A549 (cell line): Measurements from ENCODE around the gene ATP13A4. TPM values are rescaled to one million over a fixed set of nuclear protein-coding genes. Genes with fewer than 3 reads are reported as not detected.

Experiments
- ATAC-seq, 2 experiments: fragments of 200-7000 bp in 1 of 2; fragments of >200 bp in 1 of 2; cut with Nextera tagmentation in 1 of 2; cut with Tn5 transposase in 1 of 2; 3 replicates each; pipeline versions ENCODE4 v1.8.0 to v1.9.1; 2018 to 2020; ENCODE audit warnings: mild to moderate bottlenecking in 1 of 2, moderate library complexity in 1 of 2
- CTCF ChIA-PET: fragments of 300-600 bp; sonication (Branson Sonifier 250); formaldehyde crosslinking; extraction: SDS; loops from one replicate; lab custom pipeline; 2021; ENCODE audit warnings: antibody characterized with exemption, inconsistent platforms; lab: Yijun Ruan, JAX
- POLR2A ChIA-PET: fragments of 350-600 bp; formaldehyde crosslinking; extraction: SDS; loops from one replicate; lab custom pipeline; 2021; ENCODE audit warnings: antibody characterized with exemption, inconsistent platforms; lab: Yijun Ruan, JAX
- DNase-seq, 2 experiments: peaks; one replicate each; pipeline versions ENCODE4 v3.0.0 to v3.0.0-alpha.2; 2011 to 2016; ENCODE audit warnings: low read depth in 1 of 2, low spot score in 1 of 2
- FAIRE-seq: peaks from 2 replicates; lab custom pipeline; 2011; peaks lifted over from hg19 to GRCh38; lab: Jason Lieb, UNC
- H3K27ac ChIP-seq, 2 experiments: fragments of >200 bp; sonication (Bioruptor Twin); formaldehyde crosslinking; 3 replicates each; pipeline ENCODE4 v1.5.1; 2016 to 2017
- H3K4me1 ChIP-seq: fragments of >200 bp; sonication (Bioruptor Twin); formaldehyde crosslinking; 3 replicates; pipeline ENCODE4 v1.6.1; 2016
- H3K4me2 ChIP-seq: fragments of >200 bp; sonication (Bioruptor Twin); formaldehyde crosslinking; 3 replicates; pipeline ENCODE4 v1.6.1; 2016
- H3K4me3 ChIP-seq: fragments of >200 bp; sonication (Bioruptor Twin); formaldehyde crosslinking; 3 replicates; pipeline ENCODE4 v1.5.1; 2016
- H3K9me3 ChIP-seq: fragments of >200 bp; sonication (Bioruptor Twin); formaldehyde crosslinking; 3 replicates; pipeline ENCODE4 v1.6.1; 2016
- CBX8 ChIP-seq: fragments of 200-600 bp; sonication (generic); IDR thresholded peaks from 2 replicates; pipeline ENCODE4 v1.6.1; 2016
- CHD2 ChIP-seq: fragments of 150-350 bp; IDR thresholded peaks from 2 replicates; pipeline ENCODE4 v1.6.1; 2014; ENCODE audit warnings: low read length; ENCODE audit not compliant: partially characterized antibody
- CHD4 ChIP-seq: fragments of 200-600 bp; sonication (generic); IDR thresholded peaks from 2 replicates; pipeline ENCODE4 v1.6.1; 2016; ENCODE audit warnings: antibody characterized with exemption, mild to moderate bottlenecking, borderline replicate concordance
- ESRRA ChIP-seq: fragments of 150-350 bp; IDR thresholded peaks from 2 replicates; pipeline ENCODE4 v1.6.1; 2014; ENCODE audit warnings: mild to moderate bottlenecking, low read length, borderline replicate concordance
- FOSL2 ChIP-seq, 2 experiments: fragments of 450-650 bp in 1 of 2; fragments of >200 bp in 1 of 2; sonication (Bioruptor Twin) in 1 of 2; formaldehyde crosslinking; IDR thresholded peaks; 2 replicates each; pipeline versions ENCODE4 v1.5.0 to v1.6.1; 2016 to 2020; ENCODE audit warnings: mild to moderate bottlenecking in 1 of 2, moderate library complexity in 1 of 2
- FOXS1 ChIP-seq: fragments of 250-450 bp; sonication (Bioruptor Pico); IDR thresholded peaks from 2 replicates; pipeline ENCODE4 v1.5.0; 2020; ENCODE audit warnings: mild to moderate bottlenecking, moderate library complexity
- HOXB13 ChIP-seq: fragments of 250-450 bp; sonication (Bioruptor Pico); IDR thresholded peaks from 2 replicates; pipeline ENCODE4 v1.5.0; 2020; ENCODE audit warnings: low read depth, mild to moderate bottlenecking, moderate library complexity
- JUNB ChIP-seq: fragments of >200 bp; sonication (Bioruptor Twin); formaldehyde crosslinking; IDR thresholded peaks from 2 replicates; pipeline ENCODE4 v1.6.1; 2016
- KDM1A ChIP-seq: fragments of 200-600 bp; sonication (generic); IDR thresholded peaks from 2 replicates; pipeline ENCODE4 v1.6.1; 2016; ENCODE audit warnings: low read depth, mild to moderate bottlenecking
- KDM5A ChIP-seq: fragments of 200-600 bp; sonication (generic); IDR thresholded peaks from 2 replicates; pipeline ENCODE4 v1.6.1; 2016; ENCODE audit warnings: antibody characterized with exemption, mild to moderate bottlenecking
- MAFK ChIP-seq: fragments of 450-650 bp; IDR thresholded peaks from 2 replicates; pipeline ENCODE4 v1.6.1; 2014; ENCODE audit not compliant: partially characterized antibody
- NFE2L2 ChIP-seq: fragments of 150-350 bp; conservative IDR thresholded peaks from 2 replicates; pipeline ENCODE4 v1.6.1; 2014; ENCODE audit warnings: low read length
- NPAS2 ChIP-seq: fragments of 250-450 bp; sonication (Bioruptor Pico); IDR thresholded peaks from 2 replicates; pipeline ENCODE4 v1.8.0; 2022; ENCODE audit warnings: mild to moderate bottlenecking, moderate library complexity, borderline replicate concordance
- NR3C1 ChIP-seq: fragments of >200 bp; sonication (Bioruptor Twin); formaldehyde crosslinking; IDR thresholded peaks from 3 replicates; pipeline ENCODE4 v1.6.1; 2017
- RCOR1 ChIP-seq: fragments of 150-350 bp; IDR thresholded peaks from 2 replicates; pipeline ENCODE4 v1.6.1; 2014; ENCODE audit warnings: antibody characterized with exemption, low read length, low read depth
- RFX5 ChIP-seq: fragments of 450-650 bp; IDR thresholded peaks from 2 replicates; pipeline ENCODE4 v1.7.1; 2014; ENCODE audit warnings: antibody characterized with exemption, mild to moderate bottlenecking, moderate library complexity
- TFCP2L1 ChIP-seq: fragments of 250-450 bp; sonication (Bioruptor Pico); IDR thresholded peaks from 2 replicates; pipeline ENCODE4 v1.5.0; 2021; ENCODE audit warnings: mild to moderate bottlenecking
- ZFP36 ChIP-seq: fragments of 450-650 bp; IDR thresholded peaks from 2 replicates; pipeline ENCODE4 v1.6.1; 2014; ENCODE audit warnings: borderline replicate concordance; ENCODE audit not compliant: partially characterized antibody
- ZNF302 ChIP-seq: fragments of 250-450 bp; sonication (Bioruptor Pico); IDR thresholded peaks from 2 replicates; pipeline ENCODE4 v1.9.0; 2021; ENCODE audit warnings: inconsistent platforms, mild to moderate bottlenecking, moderate library complexity
- WGBS: methylation state at CpG from one replicate; pipeline ENCODE4 v1.1.6; 2017; ENCODE audit errors: missing lambda C conversion rate; 5-methylcytosine and 5-hydroxymethylcytosine counted together
- polyA plus RNA-seq, 4 experiments: library from polyadenylated mRNA; depleted of rRNA in 3 of 4; stranded (reverse); fragments of >200 nt; fragmentation: RNase III in 1 of 4; extraction: RNeasy Plus Mini Kit Qiagen cat#74134 plus additional on column Dnase treatment in 1 of 4; gene quantifications; 2 replicates in 3 of 4; 3 replicates in 1 of 4; pipeline ENCODE4 v1.2.3, GENCODE V29; 2011 to 2017
- TF ChIP-seq, protein P1 (sequence below): IDR thresholded peaks from 2 replicates; pipeline ENCODE4 v1.6.1; 2012
- TF ChIP-seq, protein P2 (sequence below): fragments of >200 bp; sonication (Bioruptor Twin); formaldehyde crosslinking; IDR thresholded peaks from 3 replicates; pipeline ENCODE4 v1.6.1; 2016
- TF ChIP-seq, protein P3 (sequence below): fragments of 200-600 bp; sonication (generic); IDR thresholded peaks from 2 replicates; pipeline ENCODE4 v1.6.1; 2016; ENCODE audit warnings: antibody characterized with exemption, mild to moderate bottlenecking, moderate library complexity
- TF ChIP-seq, protein P4 (sequence below): IDR thresholded peaks from 2 replicates; pipeline ENCODE4 v1.6.1; 2012
- TF ChIP-seq, protein P5 (sequence below): fragments of 250-450 bp; sonication (Bioruptor Pico); IDR thresholded peaks from 2 replicates; pipeline ENCODE4 v1.5.0; 2021; ENCODE audit warnings: mild to moderate bottlenecking, moderate library complexity, borderline replicate concordance
- TF ChIP-seq, protein P6 (sequence below): fragments of 250-450 bp; sonication (Bioruptor Pico); IDR thresholded peaks from 2 replicates; pipeline ENCODE4 v1.5.0; 2020; ENCODE audit warnings: low read depth, mild to moderate bottlenecking, moderate library complexity
- TF ChIP-seq, protein P7 (sequence below): fragments of 150-350 bp; IDR thresholded peaks from 2 replicates; pipeline ENCODE4 v1.6.1; 2014; ENCODE audit warnings: low read depth, mild to moderate bottlenecking, low read length
- TF ChIP-seq, protein P8 (sequence below): fragments of 450-650 bp; IDR thresholded peaks from 2 replicates; pipeline ENCODE4 v1.6.1; 2014; ENCODE audit warnings: antibody characterized with exemption

Gene ATP13A4
- polyA plus RNA-seq, 2 of the 4 experiments (the other 2 are of a cell fraction) = 0.09 to 0.10 TPM

DNA sequence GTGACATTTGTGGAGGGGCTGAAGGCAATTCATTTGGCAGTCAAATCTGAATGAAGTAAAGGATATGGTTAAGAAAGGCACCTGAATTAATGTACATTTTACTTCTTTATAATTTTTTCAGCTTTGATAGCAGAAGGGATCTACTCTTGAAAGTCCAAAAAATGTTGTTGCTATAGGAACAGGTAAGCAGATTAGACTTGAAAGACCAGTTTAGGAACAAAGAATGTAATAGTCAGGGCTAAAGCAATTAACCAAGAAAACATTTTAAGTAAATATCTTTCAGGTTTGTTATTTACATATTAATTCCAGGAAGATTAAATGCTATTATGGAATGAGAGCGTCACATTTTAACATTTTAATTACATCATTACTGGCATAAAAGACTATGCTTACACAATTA lies 1.1 kb downstream of the ATP13A4 start:
- no peak overlapping the region for H3K4me3 ChIP-seq
- H3K9me3 ChIP-seq = no peaks in the 10 kb centered on the region
- no peaks in the 10 kb centered on the region for H3K4me1 ChIP-seq
- DNase-seq (no peak), ATAC-seq (no peak), FAIRE-seq (no peak)
- no peak overlapping the region for H3K4me2 ChIP-seq
- CTCF ChIA-PET = no interaction called here
- TF ChIP-seq, protein P1, sequence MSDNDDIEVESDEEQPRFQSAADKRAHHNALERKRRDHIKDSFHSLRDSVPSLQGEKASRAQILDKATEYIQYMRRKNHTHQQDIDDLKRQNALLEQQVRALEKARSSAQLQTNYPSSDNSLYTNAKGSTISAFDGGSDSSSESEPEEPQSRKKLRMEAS = no peak
- TF ChIP-seq, protein P2, sequence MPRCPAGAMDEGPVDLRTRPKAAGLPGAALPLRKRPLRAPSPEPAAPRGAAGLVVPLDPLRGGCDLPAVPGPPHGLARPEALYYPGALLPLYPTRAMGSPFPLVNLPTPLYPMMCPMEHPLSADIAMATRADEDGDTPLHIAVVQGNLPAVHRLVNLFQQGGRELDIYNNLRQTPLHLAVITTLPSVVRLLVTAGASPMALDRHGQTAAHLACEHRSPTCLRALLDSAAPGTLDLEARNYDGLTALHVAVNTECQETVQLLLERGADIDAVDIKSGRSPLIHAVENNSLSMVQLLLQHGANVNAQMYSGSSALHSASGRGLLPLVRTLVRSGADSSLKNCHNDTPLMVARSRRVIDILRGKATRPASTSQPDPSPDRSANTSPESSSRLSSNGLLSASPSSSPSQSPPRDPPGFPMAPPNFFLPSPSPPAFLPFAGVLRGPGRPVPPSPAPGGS = no peak
- TF ChIP-seq HOXB13 (CRISPR knock-in tag) = no peak
- TF ChIP-seq, protein P3, sequence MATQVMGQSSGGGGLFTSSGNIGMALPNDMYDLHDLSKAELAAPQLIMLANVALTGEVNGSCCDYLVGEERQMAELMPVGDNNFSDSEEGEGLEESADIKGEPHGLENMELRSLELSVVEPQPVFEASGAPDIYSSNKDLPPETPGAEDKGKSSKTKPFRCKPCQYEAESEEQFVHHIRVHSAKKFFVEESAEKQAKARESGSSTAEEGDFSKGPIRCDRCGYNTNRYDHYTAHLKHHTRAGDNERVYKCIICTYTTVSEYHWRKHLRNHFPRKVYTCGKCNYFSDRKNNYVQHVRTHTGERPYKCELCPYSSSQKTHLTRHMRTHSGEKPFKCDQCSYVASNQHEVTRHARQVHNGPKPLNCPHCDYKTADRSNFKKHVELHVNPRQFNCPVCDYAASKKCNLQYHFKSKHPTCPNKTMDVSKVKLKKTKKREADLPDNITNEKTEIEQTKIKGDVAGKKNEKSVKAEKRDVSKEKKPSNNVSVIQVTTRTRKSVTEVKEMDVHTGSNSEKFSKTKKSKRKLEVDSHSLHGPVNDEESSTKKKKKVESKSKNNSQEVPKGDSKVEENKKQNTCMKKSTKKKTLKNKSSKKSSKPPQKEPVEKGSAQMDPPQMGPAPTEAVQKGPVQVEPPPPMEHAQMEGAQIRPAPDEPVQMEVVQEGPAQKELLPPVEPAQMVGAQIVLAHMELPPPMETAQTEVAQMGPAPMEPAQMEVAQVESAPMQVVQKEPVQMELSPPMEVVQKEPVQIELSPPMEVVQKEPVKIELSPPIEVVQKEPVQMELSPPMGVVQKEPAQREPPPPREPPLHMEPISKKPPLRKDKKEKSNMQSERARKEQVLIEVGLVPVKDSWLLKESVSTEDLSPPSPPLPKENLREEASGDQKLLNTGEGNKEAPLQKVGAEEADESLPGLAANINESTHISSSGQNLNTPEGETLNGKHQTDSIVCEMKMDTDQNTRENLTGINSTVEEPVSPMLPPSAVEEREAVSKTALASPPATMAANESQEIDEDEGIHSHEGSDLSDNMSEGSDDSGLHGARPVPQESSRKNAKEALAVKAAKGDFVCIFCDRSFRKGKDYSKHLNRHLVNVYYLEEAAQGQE = no peak
- no peak for TF ChIP-seq ZFP36
- no peak for TF ChIP-seq RCOR1
- TF ChIP-seq FOXS1 (CRISPR knock-in tag) = no peak
- TF ChIP-seq FOSL2 (IDR thresholded peaks at IDR 0.05) = no peak
- no peak for TF ChIP-seq FOSL2 (CRISPR knock-in tag; IDR thresholded peaks at IDR 0.05)
- no peak for TF ChIP-seq TFCP2L1 (CRISPR knock-in tag)
- no peak for TF ChIP-seq KDM5A
- TF ChIP-seq JUNB = no peak
- TF ChIP-seq RFX5 = no peak
- TF ChIP-seq, protein P4, sequence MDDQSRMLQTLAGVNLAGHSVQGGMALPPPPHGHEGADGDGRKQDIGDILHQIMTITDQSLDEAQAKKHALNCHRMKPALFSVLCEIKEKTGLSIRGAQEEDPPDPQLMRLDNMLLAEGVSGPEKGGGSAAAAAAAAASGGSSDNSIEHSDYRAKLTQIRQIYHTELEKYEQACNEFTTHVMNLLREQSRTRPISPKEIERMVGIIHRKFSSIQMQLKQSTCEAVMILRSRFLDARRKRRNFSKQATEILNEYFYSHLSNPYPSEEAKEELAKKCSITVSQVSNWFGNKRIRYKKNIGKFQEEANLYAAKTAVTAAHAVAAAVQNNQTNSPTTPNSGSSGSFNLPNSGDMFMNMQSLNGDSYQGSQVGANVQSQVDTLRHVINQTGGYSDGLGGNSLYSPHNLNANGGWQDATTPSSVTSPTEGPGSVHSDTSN = no peak
- TF ChIP-seq CHD2 = no peak
- TF ChIP-seq MAFK = no peak
- no peak for TF ChIP-seq CBX8
- no peak for TF ChIP-seq ZNF302 (CRISPR knock-in tag)
- H3K27ac ChIP-seq = no peak overlapping the region
- 91% methylated on average over 1 of the region's 1 CpG for WGBS
- POLR2A ChIA-PET = no interaction called here

DNA sequence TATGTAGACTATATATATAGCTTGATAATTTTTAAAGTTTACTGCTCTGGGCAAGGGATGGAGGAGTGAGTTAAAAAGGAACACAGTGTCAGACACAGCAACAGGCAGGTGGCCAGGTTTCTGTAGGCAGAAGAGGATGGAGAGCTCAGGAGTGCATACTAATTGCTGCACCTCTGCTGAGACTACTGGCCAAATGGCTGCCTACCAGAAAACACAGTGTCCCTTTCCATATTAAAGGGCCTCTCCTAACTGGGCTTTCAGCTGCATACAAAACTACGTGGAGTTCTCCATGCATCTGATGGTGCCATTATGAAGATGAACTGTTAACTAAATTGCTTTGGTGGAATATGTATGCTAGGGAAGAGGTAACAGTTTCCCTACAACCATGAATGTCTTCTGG lies 1.8 kb downstream of the ATP13A4 start:
- H3K4me3 ChIP-seq = no peak overlapping the region
- no peaks in the 10 kb centered on the region for H3K9me3 ChIP-seq
- 23% methylated on average over 1 of the region's 1 CpG for WGBS
- H3K4me2 ChIP-seq = no peak overlapping the region
- TF ChIP-seq NR3C1 = no peak
- no peak for TF ChIP-seq NFE2L2
- TF ChIP-seq, protein P5, sequence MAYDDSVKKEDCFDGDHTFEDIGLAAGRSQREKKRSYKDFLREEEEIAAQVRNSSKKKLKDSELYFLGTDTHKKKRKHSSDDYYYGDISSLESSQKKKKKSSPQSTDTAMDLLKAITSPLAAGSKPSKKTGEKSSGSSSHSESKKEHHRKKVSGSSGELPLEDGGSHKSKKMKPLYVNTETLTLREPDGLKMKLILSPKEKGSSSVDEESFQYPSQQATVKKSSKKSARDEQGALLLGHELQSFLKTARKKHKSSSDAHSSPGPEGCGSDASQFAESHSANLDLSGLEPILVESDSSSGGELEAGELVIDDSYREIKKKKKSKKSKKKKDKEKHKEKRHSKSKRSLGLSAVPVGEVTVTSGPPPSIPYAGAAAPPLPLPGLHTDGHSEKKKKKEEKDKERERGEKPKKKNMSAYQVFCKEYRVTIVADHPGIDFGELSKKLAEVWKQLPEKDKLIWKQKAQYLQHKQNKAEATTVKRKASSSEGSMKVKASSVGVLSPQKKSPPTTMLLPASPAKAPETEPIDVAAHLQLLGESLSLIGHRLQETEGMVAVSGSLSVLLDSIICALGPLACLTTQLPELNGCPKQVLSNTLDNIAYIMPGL (CRISPR knock-in tag) = no peak
- TF ChIP-seq, protein P6, sequence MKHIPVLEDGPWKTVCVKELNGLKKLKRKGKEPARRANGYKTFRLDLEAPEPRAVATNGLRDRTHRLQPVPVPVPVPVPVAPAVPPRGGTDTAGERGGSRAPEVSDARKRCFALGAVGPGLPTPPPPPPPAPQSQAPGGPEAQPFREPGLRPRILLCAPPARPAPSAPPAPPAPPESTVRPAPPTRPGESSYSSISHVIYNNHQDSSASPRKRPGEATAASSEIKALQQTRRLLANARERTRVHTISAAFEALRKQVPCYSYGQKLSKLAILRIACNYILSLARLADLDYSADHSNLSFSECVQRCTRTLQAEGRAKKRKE (CRISPR knock-in tag) = no peak
- TF ChIP-seq NPAS2 = no peak
- no peak for TF ChIP-seq ESRRA
- TF ChIP-seq KDM1A = no peak
- TF ChIP-seq HOXB13 (CRISPR knock-in tag) = no peak
- TF ChIP-seq FOSL2 (IDR thresholded peaks at IDR 0.05) = no peak
- TF ChIP-seq FOSL2 (CRISPR knock-in tag; IDR thresholded peaks at IDR 0.05) = no peak
- TF ChIP-seq, protein P7, sequence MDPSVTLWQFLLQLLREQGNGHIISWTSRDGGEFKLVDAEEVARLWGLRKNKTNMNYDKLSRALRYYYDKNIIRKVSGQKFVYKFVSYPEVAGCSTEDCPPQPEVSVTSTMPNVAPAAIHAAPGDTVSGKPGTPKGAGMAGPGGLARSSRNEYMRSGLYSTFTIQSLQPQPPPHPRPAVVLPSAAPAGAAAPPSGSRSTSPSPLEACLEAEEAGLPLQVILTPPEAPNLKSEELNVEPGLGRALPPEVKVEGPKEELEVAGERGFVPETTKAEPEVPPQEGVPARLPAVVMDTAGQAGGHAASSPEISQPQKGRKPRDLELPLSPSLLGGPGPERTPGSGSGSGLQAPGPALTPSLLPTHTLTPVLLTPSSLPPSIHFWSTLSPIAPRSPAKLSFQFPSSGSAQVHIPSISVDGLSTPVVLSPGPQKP = no peak
- TF ChIP-seq CHD4 = no peak
- TF ChIP-seq, protein P8, sequence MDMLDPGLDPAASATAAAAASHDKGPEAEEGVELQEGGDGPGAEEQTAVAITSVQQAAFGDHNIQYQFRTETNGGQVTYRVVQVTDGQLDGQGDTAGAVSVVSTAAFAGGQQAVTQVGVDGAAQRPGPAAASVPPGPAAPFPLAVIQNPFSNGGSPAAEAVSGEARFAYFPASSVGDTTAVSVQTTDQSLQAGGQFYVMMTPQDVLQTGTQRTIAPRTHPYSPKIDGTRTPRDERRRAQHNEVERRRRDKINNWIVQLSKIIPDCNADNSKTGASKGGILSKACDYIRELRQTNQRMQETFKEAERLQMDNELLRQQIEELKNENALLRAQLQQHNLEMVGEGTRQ = no peak
- ChIA-PET POLR2A (no interaction called here), CTCF (no interaction called here)
- H3K27ac ChIP-seq = no peak overlapping the region
- DNase-seq = no peak
- no peak for FAIRE-seq
- no peaks in the 10 kb centered on the region for H3K4me1 ChIP-seq
- no peak for ATAC-seq
